Liver (tissue), 9 donors: Measurements from ENCODE around the gene OGFOD3. TPM values are rescaled to one million over a fixed set of nuclear protein-coding genes. Genes with fewer than 3 reads are reported as not detected.

Experiments
- DNase-seq: peaks from one replicate; pipeline ENCODE4 v3.0.0-alpha.2; 2017; ENCODE audit warnings: low spot score
- H3K27ac ChIP-seq, 2 donors: one replicate each; pipeline ENCODE4 v1.7.0; 2013; ENCODE audit warnings: inconsistent platforms in 2 of 2, low read length in 2 of 2, control low read depth in 1 of 2, low read depth in 1 of 2, mild to moderate bottlenecking in 1 of 2
- H3K27me3 ChIP-seq, 4 donors: one replicate each; pipeline versions ENCODE4 v1.6.1 to v1.7.0; 2013; ENCODE audit warnings: low read length in 3 of 4, inconsistent platforms in 1 of 4, mild to moderate bottlenecking in 1 of 4, moderate library complexity in 1 of 4; ENCODE audit not compliant: control insufficient read depth in 4 of 4, insufficient read depth in 4 of 4
- H3K36me3 ChIP-seq, 4 donors: one replicate each; pipeline versions ENCODE4 v1.6.1 to v1.7.0; 2013; ENCODE audit warnings: low read length in 3 of 4, mild to moderate bottlenecking in 3 of 4, low read depth in 1 of 4, moderate library complexity in 1 of 4; ENCODE audit not compliant: control insufficient read depth in 4 of 4, insufficient read depth in 3 of 4
- H3K4me1 ChIP-seq, 4 donors: one replicate each; pipeline versions ENCODE4 v1.6.1 to v1.7.0; 2013; ENCODE audit warnings: low read length in 3 of 4, mild to moderate bottlenecking in 3 of 4, moderate library complexity in 1 of 4; ENCODE audit not compliant: control insufficient read depth in 4 of 4, insufficient read depth in 4 of 4
- H3K4me3 ChIP-seq, 3 donors: one replicate each; pipeline versions ENCODE4 v1.6.1 to v1.7.0; 2013; ENCODE audit warnings: low read length in 3 of 3, control low read depth in 1 of 3, low read depth in 1 of 3, mild to moderate bottlenecking in 1 of 3
- H3K9ac ChIP-seq, 2 donors: one replicate each; pipeline ENCODE4 v1.7.0; 2013; ENCODE audit warnings: low read length in 2 of 2, mild to moderate bottlenecking in 2 of 2, moderate library complexity in 2 of 2, control low read depth in 1 of 2, low read depth in 1 of 2
- H3K9me3 ChIP-seq, 4 donors: one replicate each; pipeline versions ENCODE4 v1.6.1 to v1.7.0; 2013; ENCODE audit warnings: low read length in 3 of 4; ENCODE audit not compliant: control insufficient read depth in 4 of 4
- EGR1 ChIP-seq, 2 donors: IDR thresholded peaks; 2 replicates each; pipeline ENCODE4 v1.6.1; 2016 to 2018; ENCODE audit warnings: antibody characterized with exemption in 2 of 2, low read depth in 2 of 2
- FOXA1 ChIP-seq: IDR thresholded peaks from 2 replicates; pipeline ENCODE4 v1.6.1; 2016; ENCODE audit warnings: antibody characterized with exemption
- FOXA2 ChIP-seq: IDR thresholded peaks from 2 replicates; pipeline ENCODE4 v1.6.1; 2016; ENCODE audit warnings: antibody characterized with exemption
- GABPA ChIP-seq, 2 donors: IDR thresholded peaks in 1 of 2; conservative IDR thresholded peaks in 1 of 2; 2 replicates each; pipeline ENCODE4 v1.6.1; 2016; ENCODE audit warnings: antibody characterized with exemption in 2 of 2, mild to moderate bottlenecking in 1 of 2, moderate library complexity in 1 of 2
- HNF4A ChIP-seq, 2 donors: conservative IDR thresholded peaks; 2 replicates each; pipeline ENCODE4 v1.6.1; 2016; ENCODE audit warnings: antibody characterized with exemption in 2 of 2, mild to moderate bottlenecking in 2 of 2
- HNF4G ChIP-seq: IDR thresholded peaks from 2 replicates; pipeline ENCODE4 v1.6.1; 2016; ENCODE audit warnings: antibody characterized with exemption
- JUND ChIP-seq, 2 donors: IDR thresholded peaks; 2 replicates each; pipeline ENCODE4 v1.6.1; 2016; ENCODE audit warnings: antibody characterized with exemption in 2 of 2
- NR2F2 ChIP-seq: IDR thresholded peaks from 2 replicates; pipeline ENCODE4 v1.6.1; 2016; ENCODE audit warnings: antibody characterized with exemption
- RAD21 ChIP-seq, 2 donors: IDR thresholded peaks; 2 replicates each; pipeline ENCODE4 v1.6.1; 2016; ENCODE audit warnings: antibody characterized with exemption in 2 of 2, mild to moderate bottlenecking in 2 of 2
- RXRA ChIP-seq, 2 donors: IDR thresholded peaks; 2 replicates each; pipeline ENCODE4 v1.6.1; 2017 to 2018; ENCODE audit warnings: antibody characterized with exemption in 2 of 2, mild to moderate bottlenecking in 1 of 2
- SP1 ChIP-seq: IDR thresholded peaks from 2 replicates; pipeline ENCODE4 v1.6.1; 2018; ENCODE audit warnings: antibody characterized with exemption, mild to moderate bottlenecking
- TAF1 ChIP-seq: conservative IDR thresholded peaks from 2 replicates; pipeline ENCODE4 v1.6.1; 2016; ENCODE audit warnings: antibody characterized with exemption, mild to moderate bottlenecking
- WGBS: extraction: QIAGEN DNeasy Blood & Tissue Kit; methylation state at CpG from one replicate; pipeline ENCODE4 v1.1.7; 2013; 5-methylcytosine and 5-hydroxymethylcytosine counted together
- polyA plus RNA-seq, 2 donors: library from polyadenylated mRNA; stranded (reverse) in 1 of 2; unstranded in 1 of 2; fragments of 200-250 nt in 1 of 2; fragments of >200 nt in 1 of 2; fragmentation: Nextera tagmentation in 1 of 2; extraction: Ambion mirVana in 1 of 2; gene quantifications; one replicate each; pipeline versions ENCODE4 v1.2.1 to v1.2.3, GENCODE V29; 2013 to 2015
- total RNA-seq, 2 donors: library from RNA; depleted of rRNA; stranded (reverse); fragments of >200 nt; gene quantifications; one replicate each; pipeline ENCODE4 v1.2.3, GENCODE V29; 2014
- TF ChIP-seq, protein P1 (sequence below): IDR thresholded peaks from 2 replicates; pipeline ENCODE4 v1.6.1; 2016; ENCODE audit warnings: antibody characterized with exemption
- TF ChIP-seq, protein P2 (sequence below): IDR thresholded peaks from 2 replicates; pipeline ENCODE4 v1.6.1; 2016; ENCODE audit warnings: antibody characterized with exemption
- TF ChIP-seq, protein P3 (sequence below): IDR thresholded peaks from 2 replicates; pipeline ENCODE4 v1.6.1; 2016; ENCODE audit warnings: antibody characterized with exemption, mild to moderate bottlenecking
- TF ChIP-seq, protein P4 (sequence below): IDR thresholded peaks from 2 replicates; pipeline ENCODE4 v1.6.1; 2016; ENCODE audit warnings: antibody characterized with exemption
- TF ChIP-seq, protein P5 (sequence below): fragments of 150-350 bp; IDR thresholded peaks from 2 replicates; pipeline ENCODE4 v1.5.1; 2017; ENCODE audit warnings: improper control_type of control experiment, low read depth, low read length; ENCODE audit not compliant: missing input control
- donor health status: healthy.
- donor health status: healthy.
- donor health status: healthy.
- donor health status: healthy.
- donor health status: healthy.

Gene OGFOD3
- total and polyA plus RNA-seq, 4 donors: 15.0 to 23.2 (median 18.5) TPM

DNA sequence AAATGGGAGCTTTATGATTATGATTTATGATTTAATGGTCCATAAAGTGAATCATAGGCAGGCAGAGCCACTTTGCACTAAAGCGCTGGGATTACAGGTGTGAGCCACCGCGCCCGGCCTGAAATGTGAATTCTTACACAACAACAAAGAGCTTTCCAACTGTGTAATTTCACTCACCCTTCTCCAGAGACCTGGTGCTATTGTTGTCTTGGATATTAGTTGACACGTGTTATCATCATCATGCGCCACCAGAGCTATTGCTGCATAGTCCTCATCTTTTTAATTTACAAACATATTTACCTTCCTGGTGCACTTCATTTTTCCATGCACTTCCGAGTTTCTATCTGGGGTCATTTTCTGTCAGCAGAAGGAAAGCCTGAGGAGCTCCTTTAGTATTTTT is 51.6 kb downstream of the OGFOD3 start (continued):
- TF ChIP-seq, protein P1, sequence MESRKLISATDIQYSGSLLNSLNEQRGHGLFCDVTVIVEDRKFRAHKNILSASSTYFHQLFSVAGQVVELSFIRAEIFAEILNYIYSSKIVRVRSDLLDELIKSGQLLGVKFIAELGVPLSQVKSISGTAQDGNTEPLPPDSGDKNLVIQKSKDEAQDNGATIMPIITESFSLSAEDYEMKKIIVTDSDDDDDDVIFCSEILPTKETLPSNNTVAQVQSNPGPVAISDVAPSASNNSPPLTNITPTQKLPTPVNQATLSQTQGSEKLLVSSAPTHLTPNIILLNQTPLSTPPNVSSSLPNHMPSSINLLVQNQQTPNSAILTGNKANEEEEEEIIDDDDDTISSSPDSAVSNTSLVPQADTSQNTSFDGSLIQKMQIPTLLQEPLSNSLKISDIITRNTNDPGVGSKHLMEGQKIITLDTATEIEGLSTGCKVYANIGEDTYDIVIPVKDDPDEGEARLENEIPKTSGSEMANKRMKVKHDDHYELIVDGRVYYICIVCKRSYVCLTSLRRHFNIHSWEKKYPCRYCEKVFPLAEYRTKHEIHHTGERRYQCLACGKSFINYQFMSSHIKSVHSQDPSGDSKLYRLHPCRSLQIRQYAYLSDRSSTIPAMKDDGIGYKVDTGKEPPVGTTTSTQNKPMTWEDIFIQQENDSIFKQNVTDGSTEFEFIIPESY: no peak
- TF ChIP-seq EGR1 (IDR thresholded peaks at IDR 0.05; ENCODE audit: low read depth in 2 of 2) (no peak), JUND (IDR thresholded peaks at IDR 0.05) (no peak), HNF4G (no peak)
- TF ChIP-seq, protein P2, sequence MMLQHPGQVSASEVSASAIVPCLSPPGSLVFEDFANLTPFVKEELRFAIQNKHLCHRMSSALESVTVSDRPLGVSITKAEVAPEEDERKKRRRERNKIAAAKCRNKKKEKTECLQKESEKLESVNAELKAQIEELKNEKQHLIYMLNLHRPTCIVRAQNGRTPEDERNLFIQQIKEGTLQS: no peak

DNA sequence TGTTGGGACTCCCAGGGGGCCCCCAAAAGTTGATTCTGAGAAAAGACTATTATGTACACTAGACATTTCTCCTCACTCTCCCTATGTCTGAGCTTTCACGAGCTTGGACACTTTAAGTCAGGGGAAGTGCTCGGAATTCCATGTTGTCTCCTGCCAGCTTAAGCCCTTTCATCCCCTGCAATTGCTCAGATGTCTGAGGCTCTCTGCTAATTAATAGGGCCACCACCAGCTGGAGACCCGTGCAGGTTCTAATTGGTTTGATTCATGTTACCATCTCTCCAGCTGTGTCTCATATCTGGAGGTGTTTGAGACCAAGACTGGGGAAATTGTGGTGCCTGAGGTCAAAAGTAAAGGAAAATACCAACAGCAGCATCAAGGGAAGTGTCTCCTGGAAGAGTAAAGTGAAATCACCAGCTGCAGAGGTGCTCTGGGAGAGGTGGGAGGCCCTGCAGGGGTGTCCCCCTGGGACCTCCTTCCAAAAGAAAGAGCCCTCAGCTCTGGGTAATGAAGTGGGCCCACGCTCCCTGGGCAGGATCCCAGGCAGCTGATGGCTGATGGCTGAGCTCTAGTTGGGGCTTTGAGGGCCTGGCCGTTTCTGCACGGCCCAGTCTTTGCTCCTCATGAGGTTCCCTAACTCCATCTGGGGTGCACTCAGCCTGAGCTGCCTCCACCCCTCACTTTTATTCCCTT is 52.6 kb downstream of the OGFOD3 start:
- no peaks in the 10 kb centered on the region for H3K9me3 ChIP-seq
- 81% methylated on average over 6 of the region's 6 CpGs for WGBS
- no peaks in the 10 kb centered on the region for H3K27me3 ChIP-seq
- H3K36me3 ChIP-seq: no peaks in the 10 kb centered on the region
- no peak overlapping the region for H3K4me3 ChIP-seq
- TF ChIP-seq GABPA (IDR thresholded peaks at IDR 0.05 in 1 of 2, conservative IDR thresholded peaks at IDR 0.05 in 1 of 2) (no peak), FOXA1 (no peak), NR2F2 (no peak)
- DNase-seq: no peak
- H3K9ac ChIP-seq: no peak overlapping the region
- no peak overlapping the region for H3K27ac ChIP-seq
- peaks cover 2 to 6% (median 4%) of the 10 kb centered on the region in 4 donors for H3K4me1 ChIP-seq

DNA sequence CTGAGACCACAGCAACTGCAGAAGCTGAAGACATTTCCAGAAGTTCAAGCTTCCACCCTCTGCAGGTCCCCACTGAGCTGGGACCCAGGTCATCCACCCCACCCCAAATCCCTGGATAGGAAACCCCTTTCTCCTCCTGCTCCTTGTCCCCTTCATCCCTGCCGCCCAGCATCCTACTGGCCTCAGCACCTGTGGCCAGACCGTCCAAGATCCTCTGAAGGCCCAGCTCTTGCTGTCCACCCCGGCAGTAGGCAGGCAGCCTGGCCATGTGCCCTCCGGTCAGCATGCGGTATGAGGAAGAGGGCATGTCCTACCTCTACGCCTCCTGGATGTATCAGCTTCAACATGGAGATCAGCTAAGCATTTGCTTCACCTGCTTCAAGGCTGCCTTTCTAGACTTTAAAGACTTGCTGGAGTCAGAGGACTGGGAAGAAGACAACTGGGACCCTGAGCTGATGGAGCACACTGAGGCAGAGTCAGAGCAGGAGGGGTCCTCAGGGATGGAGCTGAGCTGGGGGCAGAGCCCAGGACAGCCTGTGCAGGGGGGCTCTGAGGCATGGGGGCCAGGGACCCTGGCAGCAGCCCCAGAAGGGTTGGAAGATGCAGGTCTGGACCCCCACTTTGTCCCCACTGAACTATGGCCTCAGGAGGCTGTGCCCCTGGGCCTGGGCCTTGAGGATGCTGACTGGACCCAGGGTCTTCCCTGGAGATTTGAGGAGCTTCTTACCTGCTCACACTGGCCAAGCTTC is 56.3 kb downstream of the OGFOD3 start:
- H3K4me3 ChIP-seq: no peak overlapping the region
- TF ChIP-seq HNF4G (no peak), HNF4A (conservative IDR thresholded peaks at IDR 0.05) (no peak), RXRA (IDR thresholded peaks at IDR 0.05) (no peak), RAD21 (IDR thresholded peaks at IDR 0.05) (no peak), TAF1 (no peak), NR2F2 (no peak), GABPA (IDR thresholded peaks at IDR 0.05 in 1 of 2, conservative IDR thresholded peaks at IDR 0.05 in 1 of 2) (no peak), EGR1 (IDR thresholded peaks at IDR 0.05; ENCODE audit: low read depth in 2 of 2) (no peak), JUND (IDR thresholded peaks at IDR 0.05) (no peak), FOXA2 (no peak), SP1 (no peak)
- TF ChIP-seq, protein P3, sequence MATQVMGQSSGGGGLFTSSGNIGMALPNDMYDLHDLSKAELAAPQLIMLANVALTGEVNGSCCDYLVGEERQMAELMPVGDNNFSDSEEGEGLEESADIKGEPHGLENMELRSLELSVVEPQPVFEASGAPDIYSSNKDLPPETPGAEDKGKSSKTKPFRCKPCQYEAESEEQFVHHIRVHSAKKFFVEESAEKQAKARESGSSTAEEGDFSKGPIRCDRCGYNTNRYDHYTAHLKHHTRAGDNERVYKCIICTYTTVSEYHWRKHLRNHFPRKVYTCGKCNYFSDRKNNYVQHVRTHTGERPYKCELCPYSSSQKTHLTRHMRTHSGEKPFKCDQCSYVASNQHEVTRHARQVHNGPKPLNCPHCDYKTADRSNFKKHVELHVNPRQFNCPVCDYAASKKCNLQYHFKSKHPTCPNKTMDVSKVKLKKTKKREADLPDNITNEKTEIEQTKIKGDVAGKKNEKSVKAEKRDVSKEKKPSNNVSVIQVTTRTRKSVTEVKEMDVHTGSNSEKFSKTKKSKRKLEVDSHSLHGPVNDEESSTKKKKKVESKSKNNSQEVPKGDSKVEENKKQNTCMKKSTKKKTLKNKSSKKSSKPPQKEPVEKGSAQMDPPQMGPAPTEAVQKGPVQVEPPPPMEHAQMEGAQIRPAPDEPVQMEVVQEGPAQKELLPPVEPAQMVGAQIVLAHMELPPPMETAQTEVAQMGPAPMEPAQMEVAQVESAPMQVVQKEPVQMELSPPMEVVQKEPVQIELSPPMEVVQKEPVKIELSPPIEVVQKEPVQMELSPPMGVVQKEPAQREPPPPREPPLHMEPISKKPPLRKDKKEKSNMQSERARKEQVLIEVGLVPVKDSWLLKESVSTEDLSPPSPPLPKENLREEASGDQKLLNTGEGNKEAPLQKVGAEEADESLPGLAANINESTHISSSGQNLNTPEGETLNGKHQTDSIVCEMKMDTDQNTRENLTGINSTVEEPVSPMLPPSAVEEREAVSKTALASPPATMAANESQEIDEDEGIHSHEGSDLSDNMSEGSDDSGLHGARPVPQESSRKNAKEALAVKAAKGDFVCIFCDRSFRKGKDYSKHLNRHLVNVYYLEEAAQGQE: no peak
- TF ChIP-seq, protein P1: no peak
- TF ChIP-seq, protein P2: no peak
- TF ChIP-seq, protein P4, sequence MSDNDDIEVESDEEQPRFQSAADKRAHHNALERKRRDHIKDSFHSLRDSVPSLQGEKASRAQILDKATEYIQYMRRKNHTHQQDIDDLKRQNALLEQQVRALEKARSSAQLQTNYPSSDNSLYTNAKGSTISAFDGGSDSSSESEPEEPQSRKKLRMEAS: no peak
- TF ChIP-seq, protein P5, sequence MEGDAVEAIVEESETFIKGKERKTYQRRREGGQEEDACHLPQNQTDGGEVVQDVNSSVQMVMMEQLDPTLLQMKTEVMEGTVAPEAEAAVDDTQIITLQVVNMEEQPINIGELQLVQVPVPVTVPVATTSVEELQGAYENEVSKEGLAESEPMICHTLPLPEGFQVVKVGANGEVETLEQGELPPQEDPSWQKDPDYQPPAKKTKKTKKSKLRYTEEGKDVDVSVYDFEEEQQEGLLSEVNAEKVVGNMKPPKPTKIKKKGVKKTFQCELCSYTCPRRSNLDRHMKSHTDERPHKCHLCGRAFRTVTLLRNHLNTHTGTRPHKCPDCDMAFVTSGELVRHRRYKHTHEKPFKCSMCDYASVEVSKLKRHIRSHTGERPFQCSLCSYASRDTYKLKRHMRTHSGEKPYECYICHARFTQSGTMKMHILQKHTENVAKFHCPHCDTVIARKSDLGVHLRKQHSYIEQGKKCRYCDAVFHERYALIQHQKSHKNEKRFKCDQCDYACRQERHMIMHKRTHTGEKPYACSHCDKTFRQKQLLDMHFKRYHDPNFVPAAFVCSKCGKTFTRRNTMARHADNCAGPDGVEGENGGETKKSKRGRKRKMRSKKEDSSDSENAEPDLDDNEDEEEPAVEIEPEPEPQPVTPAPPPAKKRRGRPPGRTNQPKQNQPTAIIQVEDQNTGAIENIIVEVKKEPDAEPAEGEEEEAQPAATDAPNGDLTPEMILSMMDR: no peak
- DNase-seq: no peak
- H3K4me1 ChIP-seq: peaks cover 0 to 3% (median 0%) of the 10 kb centered on the region in 4 donors
- WGBS: 91% methylated on average over 6 of the region's 6 CpGs
- no peak overlapping the region for H3K27ac ChIP-seq
- H3K36me3 ChIP-seq: no peaks in the 10 kb centered on the region
- H3K9ac ChIP-seq: no peak overlapping the region
- no peaks in the 10 kb centered on the region for H3K9me3 ChIP-seq
- H3K27me3 ChIP-seq: peaks cover 0 to 3% (median 0%) of the 10 kb centered on the region in 4 donors
